ENCODE measurements around the gene OR2M5. TPM values are rescaled to one million over a fixed set of nuclear protein-coding genes. Genes with fewer than 3 reads are reported as not detected.

OR2M5 gene
- total RNA-seq, 1 donor from 2014 or later = not detected

- Mint-ChIP-seq H3K36me3 (ENCODE audit: low read depth) (no peaks in the 10 kb centered on the region), H3K27ac (no peak within 1 kb of the TSS), H3K4me1 (no peaks in the 10 kb centered on the region), H3K27me3 (no peaks in the 10 kb centered on the region), H3K9me3 (no peaks in the 10 kb centered on the region), H3K4me3 (no peak within 1 kb of the TSS)
- no peak for DNase-seq
- intact Hi-C loops (cut with micrococcal nuclease) = no loop called here
Observed at GRCh38 chr1:248174521-248174920, 29.6 kb downstream of the OR2M5 start, which contains the start of gene OR2M2. Gene OR2M2, plus strand, starts transcription at chr1:248174821. Its CDS starts 5,165 bp downstream, at chr1:248179986.

GRCh38 chr1:248183996-248184395 lies 39.0 kb downstream of the OR2M5 start:
- H3K36me3 Mint-ChIP-seq (ENCODE audit: low read depth) = no peaks in the 10 kb centered on the region
- H3K27me3 Mint-ChIP-seq = no peaks in the 10 kb centered on the region
- DNase-seq = no peak
- intact Hi-C loops (cut with micrococcal nuclease) = no loop called here
- H3K27ac Mint-ChIP-seq = no peak overlapping the region
- H3K4me3 Mint-ChIP-seq = no peak overlapping the region
- no peaks in the 10 kb centered on the region for H3K4me1 Mint-ChIP-seq
- peaks cover 3% of the 10 kb centered on the region for H3K9me3 Mint-ChIP-seq

- Mint-ChIP-seq H3K4me3 (no peak overlapping the region), H3K9me3 (no peaks in the 10 kb centered on the region), H3K4me1 (no peaks in the 10 kb centered on the region), H3K27ac (no peak overlapping the region), H3K36me3 (ENCODE audit: low read depth) (no peaks in the 10 kb centered on the region), H3K27me3 (no peaks in the 10 kb centered on the region)
- intact Hi-C loops (cut with micrococcal nuclease) = no loop called here
- no peak for DNase-seq
Observed at GRCh38 chr1:248187363-248187762, 42.4 kb downstream of the OR2M5 start.

GRCh38 chr1:248189026-248189425 lies 44.1 kb downstream of the OR2M5 start:
- DNase-seq = no peak
- no peaks in the 10 kb centered on the region for H3K27me3 Mint-ChIP-seq
- H3K4me3 Mint-ChIP-seq = no peak overlapping the region
- H3K36me3 Mint-ChIP-seq (ENCODE audit: low read depth) = no peaks in the 10 kb centered on the region
- intact Hi-C loops (cut with micrococcal nuclease) = no loop called here
- H3K4me1 Mint-ChIP-seq = no peaks in the 10 kb centered on the region
- peaks cover 4% of the 10 kb centered on the region for H3K9me3 Mint-ChIP-seq
- no peak overlapping the region for H3K27ac Mint-ChIP-seq

- intact Hi-C loops (cut with micrococcal nuclease) = no loop called here
- no peak overlapping the region for H3K27ac Mint-ChIP-seq
- H3K36me3 Mint-ChIP-seq (ENCODE audit: low read depth) = no peaks in the 10 kb centered on the region
- H3K9me3 Mint-ChIP-seq = peaks cover 4% of the 10 kb centered on the region
- H3K4me1 Mint-ChIP-seq = no peaks in the 10 kb centered on the region
- H3K4me3 Mint-ChIP-seq = no peak overlapping the region
- no peaks in the 10 kb centered on the region for H3K27me3 Mint-ChIP-seq
- DNase-seq = no peak
Observed at GRCh38 chr1:248194117-248194516, 49.2 kb downstream of the OR2M5 start.

Other genes starting within 250 kb of the OR2M5 start
- gene OR2W3, start 249.6 kb upstream of the OR2M5 start, total RNA-seq = 0.21 TPM in 1 of 2 replicates, not detected in the other
- not detected in 2 replicates for gene OR2T8, start 224.9 kb upstream of the OR2M5 start, total RNA-seq
- gene OR2AJ1, start 220.3 kb upstream of the OR2M5 start, total RNA-seq = not detected in 2 replicates
- not detected in 2 replicates for gene OR2L8, start 196.3 kb upstream of the OR2M5 start, total RNA-seq
- gene OR2AK2, start 179.9 kb upstream of the OR2M5 start, total RNA-seq = not detected in 2 replicates
- not detected in 2 replicates for gene OR2L5, start 131.5 kb upstream of the OR2M5 start, total RNA-seq
- 0.07 TPM in 2 replicates for gene OR2L2, start 115.1 kb upstream of the OR2M5 start, total RNA-seq
- gene OR2L3, start 98.3 kb upstream of the OR2M5 start, total RNA-seq = not detected in 2 replicates
- not detected in 2 replicates for gene OR2L13, start 50.0 kb upstream of the OR2M5 start, total RNA-seq
- gene OR2M2, start 29.7 kb downstream of the OR2M5 start, total RNA-seq = not detected in 2 replicates
- gene OR2M3, start 52.1 kb downstream of the OR2M5 start, total RNA-seq = not detected in 2 replicates
- gene OR2M4, start 86.3 kb downstream of the OR2M5 start, total RNA-seq = not detected in 2 replicates
- not detected in 2 replicates for gene OR2T33, start 132.8 kb downstream of the OR2M5 start, total RNA-seq
- gene OR2T12, start 158.3 kb downstream of the OR2M5 start, total RNA-seq = not detected in 2 replicates
- gene OR2M7, start 179.4 kb downstream of the OR2M5 start, total RNA-seq = not detected in 2 replicates
- gene OR14C36, start 203.6 kb downstream of the OR2M5 start, total RNA-seq = not detected in 2 replicates
- not detected in 2 replicates for gene OR2T4, start 216.5 kb downstream of the OR2M5 start, total RNA-seq
- gene OR2T6, start 230.6 kb downstream of the OR2M5 start, total RNA-seq = not detected in 2 replicates